ENCODE results near the gene WDR46. TPM values are rescaled to one million over a fixed set of nuclear protein-coding genes. Genes with fewer than 3 reads are reported as not detected.

The WDR46 gene
- total and polyA plus RNA-seq, 2 of the 13 experiments (the other 11 are each of a cell fraction or from before 2014, with no cell fraction given): 47.4 to 105 TPM

DNA sequence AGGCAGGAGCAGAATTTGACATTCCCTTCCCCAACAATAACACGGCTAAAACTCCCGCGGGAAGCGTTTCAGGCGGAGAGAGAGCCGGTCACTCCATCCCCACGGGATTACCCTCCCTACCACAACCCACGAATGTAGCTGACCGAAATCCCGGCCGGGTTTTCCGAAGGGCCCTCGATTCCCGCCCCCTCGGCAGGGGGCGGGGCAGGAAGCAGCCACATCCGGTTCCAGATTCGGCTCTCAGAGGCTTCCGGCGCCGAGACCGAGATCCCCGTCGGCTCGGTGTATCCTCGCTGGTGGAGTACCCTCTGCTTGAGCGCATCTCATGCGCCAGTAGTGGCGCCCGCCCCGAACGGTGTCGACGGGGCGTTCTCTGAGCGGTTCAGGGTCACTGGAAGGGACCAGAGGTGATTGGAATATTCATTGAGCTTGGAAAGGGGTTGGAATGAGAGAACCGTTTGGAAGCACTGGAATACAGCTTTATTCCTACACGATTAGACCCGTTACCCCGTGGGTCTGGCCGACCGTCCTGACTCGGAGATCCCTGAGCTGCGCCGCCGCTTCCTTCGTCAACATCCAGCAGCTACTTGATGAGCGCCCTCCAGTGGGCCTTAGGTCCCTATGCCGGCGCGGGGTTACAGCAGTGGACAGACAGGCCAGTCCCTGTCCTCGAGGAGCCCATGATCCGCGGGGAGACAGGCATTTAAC is 10.4 kb upstream of the WDR46 start (continued):
- TF ChIP-seq ZNF407 (CRISPR knock-in tag; IDR thresholded peaks at IDR 0.05; ENCODE audit: not compliant biosample characterization): peak; percentile 63
- TF ChIP-seq SYNCRIP (IDR thresholded peaks at IDR 0.05; ENCODE audit: insufficient read depth, low read depth, low read length): no peak
- peak; percentile 32 for TF ChIP-seq PITX1 (CRISPR knock-in tag; IDR thresholded peaks at IDR 0.05)
- TF ChIP-seq, protein P1, sequence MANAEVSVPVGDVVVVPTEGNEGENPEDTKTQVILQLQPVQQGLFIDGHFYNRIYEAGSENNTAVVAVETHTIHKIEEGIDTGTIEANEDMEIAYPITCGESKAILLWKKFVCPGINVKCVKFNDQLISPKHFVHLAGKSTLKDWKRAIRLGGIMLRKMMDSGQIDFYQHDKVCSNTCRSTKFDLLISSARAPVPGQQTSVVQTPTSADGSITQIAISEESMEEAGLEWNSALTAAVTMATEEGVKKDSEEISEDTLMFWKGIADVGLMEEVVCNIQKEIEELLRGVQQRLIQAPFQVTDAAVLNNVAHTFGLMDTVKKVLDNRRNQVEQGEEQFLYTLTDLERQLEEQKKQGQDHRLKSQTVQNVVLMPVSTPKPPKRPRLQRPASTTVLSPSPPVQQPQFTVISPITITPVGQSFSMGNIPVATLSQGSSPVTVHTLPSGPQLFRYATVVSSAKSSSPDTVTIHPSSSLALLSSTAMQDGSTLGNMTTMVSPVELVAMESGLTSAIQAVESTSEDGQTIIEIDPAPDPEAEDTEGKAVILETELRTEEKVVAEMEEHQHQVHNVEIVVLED (CRISPR knock-in tag; IDR thresholded peaks at IDR 0.05; ENCODE audit: borderline replicate concordance): peak; percentile 63; the same call in 1 of the 2 replicates
- TF ChIP-seq ZNF75D (CRISPR knock-in tag; IDR thresholded peaks at IDR 0.05; ENCODE audit: borderline replicate concordance): 0 out of 2 replicates have a peak, but pooled peaks have one; percentile 58
- no peak for TF ChIP-seq ZNF496 (CRISPR knock-in tag; IDR thresholded peaks at IDR 0.05; ENCODE audit: insufficient replicate concordance)
- TF ChIP-seq ZNF790 (CRISPR knock-in tag; IDR thresholded peaks at IDR 0.05; ENCODE audit: borderline replicate concordance): no peak; the same call in 1 of the 2 replicates
- no peak; the same call in 1 of the 2 replicates for TF ChIP-seq ARID5B (CRISPR knock-in tag; IDR thresholded peaks at IDR 0.05)
- TF ChIP-seq, protein P2, sequence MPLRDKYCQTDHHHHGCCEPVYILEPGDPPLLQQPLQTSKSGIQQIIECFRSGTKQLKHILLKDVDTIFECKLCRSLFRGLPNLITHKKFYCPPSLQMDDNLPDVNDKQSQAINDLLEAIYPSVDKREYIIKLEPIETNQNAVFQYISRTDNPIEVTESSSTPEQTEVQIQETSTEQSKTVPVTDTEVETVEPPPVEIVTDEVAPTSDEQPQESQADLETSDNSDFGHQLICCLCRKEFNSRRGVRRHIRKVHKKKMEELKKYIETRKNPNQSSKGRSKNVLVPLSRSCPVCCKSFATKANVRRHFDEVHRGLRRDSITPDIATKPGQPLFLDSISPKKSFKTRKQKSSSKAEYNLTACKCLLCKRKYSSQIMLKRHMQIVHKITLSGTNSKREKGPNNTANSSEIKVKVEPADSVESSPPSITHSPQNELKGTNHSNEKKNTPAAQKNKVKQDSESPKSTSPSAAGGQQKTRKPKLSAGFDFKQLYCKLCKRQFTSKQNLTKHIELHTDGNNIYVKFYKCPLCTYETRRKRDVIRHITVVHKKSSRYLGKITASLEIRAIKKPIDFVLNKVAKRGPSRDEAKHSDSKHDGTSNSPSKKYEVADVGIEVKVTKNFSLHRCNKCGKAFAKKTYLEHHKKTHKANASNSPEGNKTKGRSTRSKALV (CRISPR knock-in tag; IDR thresholded peaks at IDR 0.05): peak; percentile 68; the same call in 1 of the 2 replicates
- peak; percentile 84 for TF ChIP-seq DMAP1 (CRISPR knock-in tag; IDR thresholded peaks at IDR 0.05)
- TF ChIP-seq HDAC1 (CRISPR knock-in tag; IDR thresholded peaks at IDR 0.05): peak; percentile 86
- 0 out of 2 replicates have a peak, but pooled peaks have one; percentile 39 for TF ChIP-seq NFKBIZ (CRISPR knock-in tag; IDR thresholded peaks at IDR 0.05)
